Sigmoid colon (tissue), 7 donors: ENCODE measurements around the gene P4HB. TPM values are rescaled to one million over a fixed set of nuclear protein-coding genes. Genes with fewer than 3 reads are reported as not detected.

Experiments
- DNase-seq: peaks from one replicate; pipeline ENCODE4 v3.0.0-alpha.2; 2019
- H3K27ac ChIP-seq, 4 donors: fragments of 200-600 bp; sonication (generic); one replicate each; pipeline ENCODE4 v1.5.1; 2016 to 2019; ENCODE audit warnings: mild to moderate bottlenecking in 1 of 4
- H3K27me3 ChIP-seq, 3 donors: fragments of 200-600 bp; sonication (generic); one replicate each; pipeline ENCODE4 v1.5.1; 2019; ENCODE audit warnings: mild to moderate bottlenecking in 1 of 3
- H3K36me3 ChIP-seq, 4 donors: fragments of 200-600 bp; sonication (generic); one replicate each; pipeline ENCODE4 v1.5.1; 2016 to 2019
- H3K4me1 ChIP-seq, 4 donors: fragments of 200-600 bp; sonication (generic); one replicate each; pipeline ENCODE4 v1.5.1; 2017 to 2019
- H3K4me3 ChIP-seq, 4 donors: fragments of 200-600 bp; sonication (generic); one replicate each; pipeline ENCODE4 v1.5.1; 2017 to 2019; ENCODE audit warnings: mild to moderate bottlenecking in 2 of 4, moderate library complexity in 1 of 4
- H3K9me3 ChIP-seq, 4 donors: fragments of 200-600 bp in 3 of 4; sonication (generic) in 3 of 4; one replicate each; pipeline versions ENCODE4 v1.5.1 to v1.6.1; 2013 to 2019
- EP300 ChIP-seq, 4 donors: sonication (generic); formaldehyde crosslinking; IDR thresholded peaks; one replicate each; pipeline ENCODE4 v1.6.1; 2017; ENCODE audit warnings: antibody characterized with exemption in 4 of 4
- POLR2A ChIP-seq, 2 donors: fragments of 450-650 bp; IDR thresholded peaks; one replicate each; pipeline ENCODE4 v1.6.1; 2016; ENCODE audit warnings: antibody characterized with exemption in 2 of 2, mild to moderate bottlenecking in 2 of 2, moderate library complexity in 2 of 2
- POLR2AphosphoS5 ChIP-seq, 4 donors: sonication (generic); formaldehyde crosslinking; IDR thresholded peaks; one replicate each; pipeline ENCODE4 v1.6.1; 2017; ENCODE audit warnings: antibody characterized with exemption in 4 of 4
- WGBS, 2 donors: extraction: QIAGEN DNeasy Blood & Tissue Kit; methylation state at CpG; one replicate each; pipeline ENCODE4 v1.1.7; 2013; 5-methylcytosine and 5-hydroxymethylcytosine counted together
- intact Hi-C: fragments of 100-400 bp; cut with DNase I; formaldehyde crosslinking; loops from one replicate; pipeline ENCODE4 v1.15.1; 2023
- polyA plus RNA-seq, 3 donors: library from polyadenylated mRNA; stranded (reverse); fragments of 200-250 nt; gene quantifications; one replicate each; pipeline ENCODE4 v1.2.3, GENCODE V29; 2013
- total RNA-seq, 4 donors: library from RNA; depleted of rRNA; stranded (reverse); fragments of >200 nt; gene quantifications; one replicate each; pipeline ENCODE4 v1.1.0, GENCODE V29; 2016
- TF ChIP-seq, protein P1 (sequence below), 4 experiments: fragments of 450-650 bp in 3 of 4; fragments of 200-600 bp in 1 of 4; IDR thresholded peaks; one replicate each; pipeline ENCODE4 v1.5.1; 2016 to 2019; ENCODE audit warnings: antibody characterized with exemption in 4 of 4, mild to moderate bottlenecking in 3 of 4, moderate library complexity in 2 of 4
- donor health status: healthy with polysubstance abuse.
- donor health status: Bipolar disorder and iron deficiency.
- donor health status: healthy.

Gene P4HB
- total RNA-seq (100 to 1,000 TPM; 201 to 338 (median 268) TPM), polyA plus RNA-seq (100 to 1,000 TPM; 153 to 750 (median 227) TPM)

DNA sequence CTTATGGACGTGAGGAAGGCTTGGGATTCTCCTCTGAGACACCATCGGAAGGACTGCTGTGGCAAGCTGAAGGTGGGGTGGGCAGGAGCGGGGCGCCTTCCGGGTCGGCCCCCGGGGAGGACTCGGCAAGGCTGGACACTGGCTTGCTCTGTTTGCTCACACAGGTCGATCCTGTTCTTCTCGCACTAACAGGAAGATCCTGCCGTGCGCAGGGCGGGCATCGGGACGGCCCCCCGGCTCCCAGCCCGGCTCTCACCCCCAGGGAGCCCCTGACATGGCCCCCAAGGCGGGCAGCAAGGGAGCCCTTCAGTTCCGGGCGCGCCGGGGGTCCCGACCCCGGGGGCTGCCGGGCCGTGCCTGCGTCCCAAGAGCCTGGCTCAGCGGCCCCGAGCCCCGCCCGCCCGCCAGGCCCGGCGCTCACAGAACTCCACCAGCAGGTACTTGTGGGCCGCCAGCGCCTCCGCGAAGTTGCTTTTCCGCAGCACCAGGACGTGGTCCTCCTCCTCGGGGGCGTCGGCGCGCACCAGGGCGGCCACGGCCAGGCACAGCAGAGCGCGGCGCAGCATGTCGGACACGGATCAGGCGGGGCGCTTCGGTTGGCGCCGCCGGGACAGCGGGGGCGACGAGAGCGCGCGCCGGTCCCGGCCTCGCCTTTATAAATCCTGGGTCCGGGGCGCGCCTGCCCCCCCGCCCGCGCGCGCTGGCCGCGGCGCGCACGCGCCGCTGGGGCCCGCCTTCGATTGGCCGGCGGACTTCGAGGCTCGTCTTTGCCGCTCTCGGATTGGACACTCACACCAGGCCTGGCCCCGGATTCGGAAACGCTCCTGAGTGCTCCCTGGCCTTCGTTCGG is at the start of gene P4HB:
TSS of gene P4HB (minus strand) at position 630 of the 850 bp plus-strand sequence. CDS start at position 566, 64 bp downstream.
- TF ChIP-seq POLR2A (IDR thresholded peaks at IDR 0.05): peak in 1 of 2 donors; percentile 32
- TF ChIP-seq POLR2AphosphoS5 (IDR thresholded peaks at IDR 0.05): peak; percentile 53 to 90 (median 84)
- no peak for TF ChIP-seq EP300 (IDR thresholded peaks at IDR 0.05)
- H3K27ac ChIP-seq: peak within 1 kb of the TSS; percentile 96 to 99 (median 98)
- DNase-seq: no peak
- no peaks in the 10 kb centered on the region for H3K9me3 ChIP-seq
- H3K27me3 ChIP-seq: no peaks in the 10 kb centered on the region
- intact Hi-C loops: loop anchor here (5.0 kb wide), 1 partner anchor 38 kb away; no protein-coding TSS in a partner anchor
- peak within 1 kb of the TSS; percentile 80 to 95 (median 89) for H3K4me3 ChIP-seq
- peaks cover 0 to 60% (median 37%) of the 10 kb centered on the region in 4 donors for H3K4me1 ChIP-seq
- peaks cover 0 to 54% (median 15%) of the 10 kb centered on the region in 4 donors for H3K36me3 ChIP-seq
- WGBS, 2 donors: 0% methylated on average over 95 of the region's 95 CpGs

DNA sequence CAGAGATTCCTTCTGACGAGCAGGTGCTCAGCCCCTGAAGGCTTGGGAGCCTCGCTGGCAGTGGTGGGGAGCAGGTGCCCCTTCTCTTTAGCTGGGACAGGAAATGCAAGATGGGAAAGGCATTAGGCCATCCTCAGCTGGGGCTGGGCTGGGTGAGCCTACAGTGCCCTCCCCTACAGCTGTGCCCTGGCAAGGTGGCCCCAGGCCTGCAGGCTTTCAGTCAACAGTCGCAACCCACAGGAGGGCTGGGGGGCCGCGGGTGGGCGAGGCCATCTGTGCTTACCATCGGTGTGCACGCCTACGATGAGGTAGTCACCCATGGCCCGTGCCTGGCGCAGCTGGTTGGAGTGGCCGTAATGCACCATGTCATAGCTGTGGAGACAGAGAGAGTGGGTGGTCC is 48.9 kb upstream of the P4HB start:
- TF ChIP-seq EP300 (IDR thresholded peaks at IDR 0.05): no peak
- TF ChIP-seq, protein P1, sequence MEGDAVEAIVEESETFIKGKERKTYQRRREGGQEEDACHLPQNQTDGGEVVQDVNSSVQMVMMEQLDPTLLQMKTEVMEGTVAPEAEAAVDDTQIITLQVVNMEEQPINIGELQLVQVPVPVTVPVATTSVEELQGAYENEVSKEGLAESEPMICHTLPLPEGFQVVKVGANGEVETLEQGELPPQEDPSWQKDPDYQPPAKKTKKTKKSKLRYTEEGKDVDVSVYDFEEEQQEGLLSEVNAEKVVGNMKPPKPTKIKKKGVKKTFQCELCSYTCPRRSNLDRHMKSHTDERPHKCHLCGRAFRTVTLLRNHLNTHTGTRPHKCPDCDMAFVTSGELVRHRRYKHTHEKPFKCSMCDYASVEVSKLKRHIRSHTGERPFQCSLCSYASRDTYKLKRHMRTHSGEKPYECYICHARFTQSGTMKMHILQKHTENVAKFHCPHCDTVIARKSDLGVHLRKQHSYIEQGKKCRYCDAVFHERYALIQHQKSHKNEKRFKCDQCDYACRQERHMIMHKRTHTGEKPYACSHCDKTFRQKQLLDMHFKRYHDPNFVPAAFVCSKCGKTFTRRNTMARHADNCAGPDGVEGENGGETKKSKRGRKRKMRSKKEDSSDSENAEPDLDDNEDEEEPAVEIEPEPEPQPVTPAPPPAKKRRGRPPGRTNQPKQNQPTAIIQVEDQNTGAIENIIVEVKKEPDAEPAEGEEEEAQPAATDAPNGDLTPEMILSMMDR (IDR thresholded peaks at IDR 0.05): no peak
- no peak for TF ChIP-seq POLR2A (IDR thresholded peaks at IDR 0.05)
- no peak for TF ChIP-seq POLR2AphosphoS5 (IDR thresholded peaks at IDR 0.05)

DNA sequence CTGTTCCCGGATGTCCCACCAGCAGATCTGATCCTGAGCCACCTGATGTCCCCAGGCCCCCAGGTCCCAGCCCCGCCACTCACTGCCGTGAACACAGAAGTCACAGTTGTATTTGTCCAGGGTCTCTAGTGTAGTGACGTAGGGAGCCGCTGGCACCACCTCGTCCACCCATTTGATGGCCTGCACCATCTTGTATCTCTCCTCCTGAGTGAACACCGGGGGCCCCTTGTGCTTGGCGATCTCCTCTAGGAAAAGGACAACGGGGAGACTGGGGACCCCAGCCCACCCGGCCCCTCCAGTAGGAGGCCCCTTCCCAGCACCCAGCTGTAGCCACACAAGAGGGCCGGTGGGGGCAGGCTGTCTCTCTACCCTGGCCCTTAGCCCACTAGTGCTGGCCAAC is 48.5 kb upstream of the P4HB start:
- no peak for DNase-seq
- Histone ChIP-seq H3K4me1 (peaks cover 0 to 15% (median 13%) of the 10 kb centered on the region in 4 donors), H3K4me3 (no peak overlapping the region), H3K27ac (no peak overlapping the region), H3K27me3 (no peaks in the 10 kb centered on the region), H3K9me3 (no peaks in the 10 kb centered on the region), H3K36me3 (peaks cover 5 to 31% (median 12%) of the 10 kb centered on the region in 4 donors)
- TF ChIP-seq, protein P1 (IDR thresholded peaks at IDR 0.05): no peak
- no peak for TF ChIP-seq POLR2AphosphoS5 (IDR thresholded peaks at IDR 0.05)
- no peak for TF ChIP-seq POLR2A (IDR thresholded peaks at IDR 0.05)
- TF ChIP-seq EP300 (IDR thresholded peaks at IDR 0.05): no peak
- intact Hi-C loops: no loop called here
- WGBS, 2 donors: 95 to 96% methylated on average over 11 of the region's 11 CpGs

More for the DNA sequence above, 48.9 kb upstream of the P4HB start:
- Histone ChIP-seq H3K27ac (no peak overlapping the region), H3K36me3 (peaks cover 10 to 34% (median 17%) of the 10 kb centered on the region in 4 donors), H3K27me3 (no peaks in the 10 kb centered on the region), H3K4me1 (peaks cover 0 to 15% (median 13%) of the 10 kb centered on the region in 4 donors), H3K9me3 (no peaks in the 10 kb centered on the region), H3K4me3 (no peak overlapping the region)
- intact Hi-C loops: no loop called here
- 93 to 95% methylated on average over 12 of the region's 12 CpGs for WGBS, 2 donors
- DNase-seq: no peak

DNA sequence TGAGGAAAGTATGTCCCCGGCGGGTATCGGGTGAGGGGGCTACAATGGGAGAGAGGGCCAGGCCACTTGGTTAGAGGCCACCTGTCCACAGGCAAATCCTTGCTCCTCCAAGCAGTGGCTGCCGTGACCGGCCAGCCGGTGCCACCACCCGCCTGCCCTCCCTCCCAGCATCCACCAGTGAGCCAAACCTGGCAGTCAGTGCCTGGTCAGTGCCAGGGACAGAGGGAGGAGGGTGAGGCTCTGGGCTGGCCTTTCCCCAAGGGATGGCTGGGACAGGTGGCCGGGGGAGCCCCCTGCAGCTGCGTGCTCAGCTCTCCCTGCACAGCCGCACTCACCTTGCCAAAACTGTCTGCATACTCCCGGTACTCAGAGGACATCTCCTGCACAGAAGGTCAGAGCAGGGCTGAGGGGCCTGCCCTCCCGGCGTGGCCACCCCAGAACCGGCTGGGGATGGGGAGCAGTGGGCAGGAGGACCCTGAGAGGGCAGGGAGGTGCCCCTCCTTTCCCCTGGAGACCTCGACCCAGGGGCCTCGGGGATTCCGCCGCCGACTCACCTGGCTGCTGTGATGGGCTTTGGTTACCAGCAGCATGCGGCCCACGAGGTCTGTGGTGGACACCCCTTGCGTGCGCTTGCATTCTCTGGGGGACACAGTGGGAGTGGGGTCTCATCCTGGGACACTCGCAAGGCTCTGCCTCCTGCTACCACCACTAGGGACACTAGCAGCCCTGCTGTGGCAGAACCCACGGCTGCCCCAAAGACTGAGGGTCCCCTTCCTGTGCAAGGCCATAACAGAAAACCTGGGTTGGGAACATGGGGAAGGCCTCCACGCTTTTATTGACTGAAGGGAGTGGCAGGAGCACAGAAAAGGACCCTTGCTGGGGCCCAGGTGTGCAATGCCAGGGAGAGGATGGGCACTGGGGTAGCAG is 47.1 kb upstream of the P4HB start:
- Histone ChIP-seq H3K4me1 (peaks cover 0 to 20% (median 17%) of the 10 kb centered on the region in 4 donors), H3K36me3 (peaks cover 0 to 18% (median 3%) of the 10 kb centered on the region in 4 donors), H3K4me3 (no peak overlapping the region), H3K27ac (no peak overlapping the region), H3K9me3 (no peaks in the 10 kb centered on the region), H3K27me3 (peaks cover 0 to 11% (median 8%) of the 10 kb centered on the region in 3 donors)
- 93 to 94% methylated on average over 26 of the region's 26 CpGs for WGBS, 2 donors
- no peak for DNase-seq
- TF ChIP-seq POLR2A (IDR thresholded peaks at IDR 0.05) (no peak), EP300 (IDR thresholded peaks at IDR 0.05) (no peak), POLR2AphosphoS5 (IDR thresholded peaks at IDR 0.05) (no peak)
- TF ChIP-seq, protein P1 (IDR thresholded peaks at IDR 0.05): no peak
- intact Hi-C loops: no loop called here
